CD14-positive monocyte (primary cell): ENCODE data around the gene CD44. TPM values are rescaled to one million over a fixed set of nuclear protein-coding genes. Genes with fewer than 3 reads are reported as not detected.
A peak's percentile ranks its signal among the peaks of the same experiment; 100 is the strongest.

Experiments used
- DNase-seq, 3 donors: peaks; one replicate each; pipeline ENCODE4 v3.0.0-alpha.2; 2011 to 2022
- H2AFZ ChIP-seq: 2 replicates; pipeline ENCODE4 v1.6.0; 2012; ENCODE audit warnings: mild to moderate bottlenecking, low read depth, low read length, inconsistent platforms; ENCODE audit not compliant: insufficient read depth, poor library complexity, severe bottlenecking
- H3K27ac ChIP-seq, 2 donors: 1 replicate in 1 of 2; 2 replicates in 1 of 2; pipeline ENCODE4 v1.5.1; 2012 to 2013; ENCODE audit warnings: low read length in 2 of 2, control low read depth in 1 of 2, inconsistent platforms in 1 of 2, low read depth in 1 of 2, mild to moderate bottlenecking in 1 of 2
- H3K27me3 ChIP-seq, 2 donors: one replicate each; pipeline versions ENCODE4 v1.6.0 to v1.6.1; 2011 to 2013; ENCODE audit warnings: low read length in 2 of 2; ENCODE audit not compliant: control insufficient read depth in 2 of 2, insufficient read depth in 2 of 2
- H3K36me3 ChIP-seq, 2 donors: replicated peaks in 1 of 2; 1 replicate in 1 of 2; 2 replicates in 1 of 2; pipeline versions ENCODE4 v1.5.1 to v1.6.1; 2012 to 2013; ENCODE audit warnings: low read length in 2 of 2, control low read depth in 1 of 2, inconsistent platforms in 1 of 2, mild to moderate bottlenecking in 1 of 2; ENCODE audit not compliant: insufficient read depth in 2 of 2, control insufficient read depth in 1 of 2
- H3K4me1 ChIP-seq, 2 donors: 1 replicate in 1 of 2; 2 replicates in 1 of 2; pipeline versions ENCODE4 v1.5.1 to v1.6.1; 2012 to 2013; ENCODE audit warnings: low read length in 2 of 2, control low read depth in 1 of 2, inconsistent platforms in 1 of 2, mild to moderate bottlenecking in 1 of 2, moderate library complexity in 1 of 2; ENCODE audit not compliant: insufficient read depth in 2 of 2, control insufficient read depth in 1 of 2
- H3K4me2 ChIP-seq: replicated peaks from 2 replicates; pipeline ENCODE3; 2012; ENCODE audit warnings: low read length, moderate library complexity, mild to moderate bottlenecking; ENCODE audit not compliant: poor library complexity, severe bottlenecking; ENCODE audit errors: extremely low read depth
- H3K4me3 ChIP-seq, 3 experiments: fragments of 200-600 bp in 1 of 3; sonication (generic) in 1 of 3; replicated peaks in 1 of 3; 1 replicate in 2 of 3; 2 replicates in 1 of 3; pipeline ENCODE4 v1.5.1; 2011 to 2013; ENCODE audit warnings: low read length in 3 of 3, mild to moderate bottlenecking in 3 of 3, control low read depth in 2 of 3, low read depth in 2 of 3, inconsistent platforms in 1 of 3, moderate library complexity in 1 of 3
- H3K79me2 ChIP-seq: 2 replicates; pipeline ENCODE4 v1.6.0; 2012; ENCODE audit warnings: mild to moderate bottlenecking, control low read depth, inconsistent platforms, low read length, moderate library complexity; ENCODE audit not compliant: insufficient read depth
- H3K9ac ChIP-seq: 2 replicates; pipeline ENCODE4 v1.6.0; 2017; ENCODE audit warnings: low read length, mild to moderate bottlenecking; ENCODE audit not compliant: insufficient read depth, poor library complexity, severe bottlenecking
- H3K9me3 ChIP-seq, 2 donors: replicated peaks in 1 of 2; 1 replicate in 1 of 2; 2 replicates in 1 of 2; pipeline versions ENCODE4 v1.5.1 to v1.6.1; 2012 to 2013; ENCODE audit warnings: low read length in 2 of 2, control low read depth in 1 of 2; ENCODE audit not compliant: control insufficient read depth in 1 of 2, insufficient read depth in 1 of 2
- H4K20me1 ChIP-seq: 2 replicates; pipeline ENCODE4 v1.6.0; 2012; ENCODE audit warnings: mild to moderate bottlenecking, low read length, control low read depth, moderate library complexity; ENCODE audit not compliant: insufficient read depth
- H3K27ac Mint-ChIP-seq, 7 donors: one replicate each; pipeline ENCODE4 v1.8.0; 2020; ENCODE audit warnings: mild to moderate bottlenecking in 7 of 7, mixed read lengths in 7 of 7, moderate library complexity in 6 of 7, inconsistent platforms in 2 of 7
- H3K27me3 Mint-ChIP-seq, 3 donors: one replicate each; pipeline ENCODE4 v1.8.0; 2021 to 2022; ENCODE audit warnings: low read depth in 3 of 3, mild to moderate bottlenecking in 3 of 3, mixed read lengths in 3 of 3, moderate library complexity in 3 of 3, inconsistent platforms in 1 of 3
- H3K36me3 Mint-ChIP-seq, 2 donors: one replicate each; pipeline ENCODE4 v1.8.0; 2020; ENCODE audit warnings: mixed read lengths in 2 of 2, inconsistent platforms in 1 of 2, mild to moderate bottlenecking in 1 of 2
- H3K4me1 Mint-ChIP-seq: one replicate; pipeline ENCODE4 v1.8.0; 2020; ENCODE audit warnings: mild to moderate bottlenecking, mixed read lengths
- H3K4me3 Mint-ChIP-seq, 2 donors: one replicate each; pipeline ENCODE4 v1.8.0; 2020; ENCODE audit warnings: mild to moderate bottlenecking in 2 of 2, mixed read lengths in 2 of 2, moderate library complexity in 1 of 2
- H3K9me3 Mint-ChIP-seq, 7 donors: one replicate each; pipeline ENCODE4 v1.8.0; 2020 to 2022; ENCODE audit warnings: mixed read lengths in 7 of 7, mild to moderate bottlenecking in 6 of 7, moderate library complexity in 6 of 7, inconsistent platforms in 2 of 7
- WGBS: methylation state at CpG from one replicate; pipeline ENCODE4 v1.1.5; 2013; ENCODE audit warnings: missing lambda C conversion rate; ENCODE audit not compliant: insufficient coverage; 5-methylcytosine and 5-hydroxymethylcytosine counted together
- intact Hi-C, 2 donors: fragments of 100-400 bp; cut with micrococcal nuclease; formaldehyde crosslinking; loops; one replicate each; pipeline versions ENCODE4 v1.15.0 to v1.15.1; 2023
- polyA plus RNA-seq, 3 donors: library from polyadenylated mRNA; depleted of rRNA in 1 of 3; unstranded in 2 of 3; stranded (reverse) in 1 of 3; fragments of 300-500 nt in 2 of 3; fragments of >200 nt in 1 of 3; fragmentation: Illumina TruSeq in 2 of 3; gene quantifications; 1 replicate in 2 of 3; 2 replicates in 1 of 3; pipeline ENCODE4 v1.2.3, GENCODE V29; 2012 to 2021
- TF ChIP-seq, protein P1 (sequence below): fragments of 200-600 bp; IDR thresholded peaks from one replicate; pipeline ENCODE4 v1.8.0; 2022; ENCODE audit warnings: antibody characterized with exemption, mild to moderate bottlenecking

CD44 gene
- polyA plus RNA-seq, 3 donors, result 415 to 866 (median 531) TPM

DNA sequence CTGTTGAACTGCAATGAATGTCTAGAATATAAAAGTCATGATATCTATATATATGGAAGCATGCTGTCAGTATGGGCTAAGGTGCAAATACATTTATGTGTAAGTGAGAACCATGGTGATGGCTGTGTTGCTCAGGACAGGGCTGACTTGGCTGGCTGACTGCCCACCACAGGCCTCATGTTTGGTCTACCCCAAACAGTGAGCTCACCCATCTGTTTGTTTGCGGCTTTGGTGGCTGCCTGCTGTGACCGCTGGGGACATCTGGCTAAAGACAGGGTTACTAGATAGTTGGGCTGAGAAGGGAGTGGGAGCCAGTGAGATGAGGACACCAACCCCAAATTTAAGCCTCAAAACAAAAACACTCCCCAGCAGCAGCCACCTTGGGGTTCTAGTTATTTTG lies 6.3 kb downstream of the CD44 start:
- no peaks in the 10 kb centered on the region for H3K9me3 ChIP-seq
- H4K20me1 ChIP-seq, result peaks cover 100% of the 10 kb centered on the region
- DNase-seq, result no peak
- H3K4me1 ChIP-seq, result peaks cover 53 to 78% of the 10 kb centered on the region in 2 donors
- Mint-ChIP-seq H3K9me3 (peaks cover 0 to 3% (median 0%) of the 10 kb centered on the region in 7 donors), H3K27me3 (no peaks in the 10 kb centered on the region), H3K27ac (peak overlapping the region; percentile 75 to 98 (median 85)), H3K36me3 (peaks cover 66 to 89% of the 10 kb centered on the region in 2 donors), H3K4me1 (peaks cover 82% of the 10 kb centered on the region), H3K4me3 (no peak overlapping the region)
- intact Hi-C loops, result loop anchor here in 1 of 2 donors (10.0 kb wide), 2 partner anchors 220 to 240 kb away; no protein-coding TSS in a partner anchor
- H3K4me2 ChIP-seq, result peak overlapping the region; percentile 84
- H3K27ac ChIP-seq, result peak overlapping the region in 1 of 2 donors; percentile 98
- H2AFZ ChIP-seq, result no peak overlapping the region
- H3K9ac ChIP-seq, result no peak overlapping the region
- peaks cover 15 to 69% of the 10 kb centered on the region in 2 donors for H3K36me3 ChIP-seq
- no CpG with 5 or more reads among the region's 2 CpGs for WGBS
- H3K4me3 ChIP-seq, result peak overlapping the region in 1 of 3 experiments; percentile 93
- H3K27me3 ChIP-seq, result no peaks in the 10 kb centered on the region
- H3K79me2 ChIP-seq, result peaks cover 100% of the 10 kb centered on the region
- TF ChIP-seq, protein P1, sequence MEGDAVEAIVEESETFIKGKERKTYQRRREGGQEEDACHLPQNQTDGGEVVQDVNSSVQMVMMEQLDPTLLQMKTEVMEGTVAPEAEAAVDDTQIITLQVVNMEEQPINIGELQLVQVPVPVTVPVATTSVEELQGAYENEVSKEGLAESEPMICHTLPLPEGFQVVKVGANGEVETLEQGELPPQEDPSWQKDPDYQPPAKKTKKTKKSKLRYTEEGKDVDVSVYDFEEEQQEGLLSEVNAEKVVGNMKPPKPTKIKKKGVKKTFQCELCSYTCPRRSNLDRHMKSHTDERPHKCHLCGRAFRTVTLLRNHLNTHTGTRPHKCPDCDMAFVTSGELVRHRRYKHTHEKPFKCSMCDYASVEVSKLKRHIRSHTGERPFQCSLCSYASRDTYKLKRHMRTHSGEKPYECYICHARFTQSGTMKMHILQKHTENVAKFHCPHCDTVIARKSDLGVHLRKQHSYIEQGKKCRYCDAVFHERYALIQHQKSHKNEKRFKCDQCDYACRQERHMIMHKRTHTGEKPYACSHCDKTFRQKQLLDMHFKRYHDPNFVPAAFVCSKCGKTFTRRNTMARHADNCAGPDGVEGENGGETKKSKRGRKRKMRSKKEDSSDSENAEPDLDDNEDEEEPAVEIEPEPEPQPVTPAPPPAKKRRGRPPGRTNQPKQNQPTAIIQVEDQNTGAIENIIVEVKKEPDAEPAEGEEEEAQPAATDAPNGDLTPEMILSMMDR, result no peak

DNA sequence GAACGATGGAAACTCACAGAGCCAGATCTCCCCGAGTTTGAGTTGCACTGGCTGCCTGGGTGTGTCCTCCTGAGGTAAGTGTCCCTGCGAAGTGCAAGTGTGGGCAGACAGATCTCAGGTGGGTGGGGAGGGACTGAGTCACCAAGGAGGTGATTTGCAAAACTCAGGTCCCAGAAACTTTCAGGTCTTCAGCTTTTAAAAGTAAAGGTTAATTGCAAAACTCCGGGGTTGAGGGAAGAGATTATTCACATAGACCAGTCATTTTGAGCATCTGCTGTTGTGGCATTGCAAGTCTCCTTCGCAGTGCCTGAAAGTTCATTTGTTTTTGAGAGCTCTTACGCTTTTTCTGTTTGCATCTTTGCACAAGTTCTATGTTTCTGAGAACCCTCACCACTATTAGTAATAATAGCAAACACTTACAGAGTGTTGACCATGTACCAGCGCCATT lies 7.1 kb downstream of the CD44 start:
- Histone ChIP-seq H3K9me3 (no peaks in the 10 kb centered on the region), H3K9ac (no peak overlapping the region), H3K4me3 (no peak overlapping the region), H3K79me2 (peaks cover 100% of the 10 kb centered on the region), H3K27ac (peak overlapping the region in 1 of 2 donors; percentile 98), H3K4me1 (peaks cover 50 to 72% of the 10 kb centered on the region in 2 donors), H3K36me3 (peaks cover 15 to 77% of the 10 kb centered on the region in 2 donors), H3K4me2 (no peak overlapping the region), H3K27me3 (no peaks in the 10 kb centered on the region), H4K20me1 (peaks cover 100% of the 10 kb centered on the region), H2AFZ (no peak overlapping the region)
- intact Hi-C loops, result loop anchor here in 1 of 2 donors (10.0 kb wide), 2 partner anchors 221 to 239 kb away; no protein-coding TSS in a partner anchor
- Mint-ChIP-seq H3K4me1 (peaks cover 81% of the 10 kb centered on the region), H3K4me3 (no peak overlapping the region), H3K27ac (peak overlapping the region; percentile 75 to 98 (median 85)), H3K27me3 (no peaks in the 10 kb centered on the region), H3K36me3 (peaks cover 69 to 92% of the 10 kb centered on the region in 2 donors), H3K9me3 (peaks cover 0 to 3% (median 0%) of the 10 kb centered on the region in 7 donors)
- no peak for DNase-seq
- TF ChIP-seq, protein P1, result no peak
- 95% methylated on average over 3 of the region's 7 CpGs for WGBS
